Measurements from ENCODE around the gene FMN2. TPM values are rescaled to one million over a fixed set of nuclear protein-coding genes. Genes with fewer than 3 reads are reported as not detected.

Gene FMN2
- total RNA-seq, 1 donor from 2014 or later, result under 0.01 TPM

DNA sequence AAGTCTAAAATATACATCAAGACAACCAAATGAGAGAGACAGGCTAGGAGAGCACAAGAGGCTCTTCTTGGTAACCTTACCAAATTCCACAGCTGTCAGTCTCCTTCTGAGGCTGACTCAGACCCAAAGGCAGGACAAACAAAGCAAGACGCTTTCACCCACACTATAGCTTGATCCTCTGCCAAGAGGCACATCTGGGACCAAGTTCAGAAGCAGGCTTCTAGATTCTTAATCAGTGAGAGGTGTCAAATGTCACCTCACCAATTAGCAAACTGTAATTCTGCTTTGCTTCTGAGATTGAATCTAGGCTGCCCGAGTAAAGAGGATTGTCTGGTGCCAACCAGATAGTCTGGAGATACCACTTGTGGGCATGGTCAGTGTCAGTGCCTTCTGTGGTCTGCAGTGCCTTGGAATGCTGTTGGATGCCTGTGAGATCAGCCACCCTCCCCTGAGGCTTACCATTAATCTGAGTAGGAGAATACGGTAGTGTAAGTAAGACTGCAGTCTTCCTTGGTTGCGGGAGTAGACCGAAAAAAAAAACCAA lies 151.0 kb downstream of the FMN2 start:
- FAIRE-seq (no peak), DNase-seq (ENCODE audit: low read depth) (peak; percentile 47)
- Histone ChIP-seq H3K4me3 (ENCODE audit: low read depth, low read length) (no peak overlapping the region), H3K27me3 (ENCODE audit: control insufficient read depth, insufficient read depth, low read length) (no peaks in the 10 kb centered on the region), H3K36me3 (ENCODE audit: control insufficient read depth, insufficient read depth, low read length) (no peaks in the 10 kb centered on the region)
- TF ChIP-seq, protein P1, sequence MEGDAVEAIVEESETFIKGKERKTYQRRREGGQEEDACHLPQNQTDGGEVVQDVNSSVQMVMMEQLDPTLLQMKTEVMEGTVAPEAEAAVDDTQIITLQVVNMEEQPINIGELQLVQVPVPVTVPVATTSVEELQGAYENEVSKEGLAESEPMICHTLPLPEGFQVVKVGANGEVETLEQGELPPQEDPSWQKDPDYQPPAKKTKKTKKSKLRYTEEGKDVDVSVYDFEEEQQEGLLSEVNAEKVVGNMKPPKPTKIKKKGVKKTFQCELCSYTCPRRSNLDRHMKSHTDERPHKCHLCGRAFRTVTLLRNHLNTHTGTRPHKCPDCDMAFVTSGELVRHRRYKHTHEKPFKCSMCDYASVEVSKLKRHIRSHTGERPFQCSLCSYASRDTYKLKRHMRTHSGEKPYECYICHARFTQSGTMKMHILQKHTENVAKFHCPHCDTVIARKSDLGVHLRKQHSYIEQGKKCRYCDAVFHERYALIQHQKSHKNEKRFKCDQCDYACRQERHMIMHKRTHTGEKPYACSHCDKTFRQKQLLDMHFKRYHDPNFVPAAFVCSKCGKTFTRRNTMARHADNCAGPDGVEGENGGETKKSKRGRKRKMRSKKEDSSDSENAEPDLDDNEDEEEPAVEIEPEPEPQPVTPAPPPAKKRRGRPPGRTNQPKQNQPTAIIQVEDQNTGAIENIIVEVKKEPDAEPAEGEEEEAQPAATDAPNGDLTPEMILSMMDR (IDR thresholded peaks at IDR 0.05; ENCODE audit: insufficient read depth, low read length, severe bottlenecking), result no peak

DNA sequence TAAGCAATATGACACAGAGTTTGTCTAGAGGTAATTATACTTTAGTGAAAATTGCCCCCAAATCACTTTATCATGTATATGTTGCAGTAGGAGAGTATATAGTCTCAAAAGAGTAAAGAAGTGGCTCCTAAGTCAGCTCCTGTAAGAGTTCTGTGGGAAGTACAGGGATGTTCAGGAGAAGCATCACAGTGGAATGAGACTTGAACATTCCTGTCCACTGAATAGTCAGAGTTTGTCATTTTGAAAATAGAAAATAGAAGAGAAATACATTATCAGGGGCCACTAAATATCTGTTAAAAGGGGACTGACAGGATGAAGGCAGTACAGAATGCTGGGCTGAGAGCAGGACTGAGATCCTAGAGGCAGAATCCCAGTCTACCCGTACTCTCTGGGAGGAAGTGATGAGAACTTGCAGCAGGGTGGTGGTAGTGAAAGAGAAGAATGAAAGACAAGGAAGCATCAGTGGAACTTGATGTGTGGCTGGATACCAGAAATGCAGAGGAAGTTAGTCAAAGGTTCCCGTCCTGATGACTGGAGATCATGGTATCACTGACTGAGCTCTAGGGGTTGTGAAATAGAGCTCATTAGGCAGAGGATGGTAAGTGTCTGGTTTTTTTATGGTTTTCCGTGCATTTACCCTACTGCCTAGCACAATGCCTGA lies 153.4 kb downstream of the FMN2 start:
- Histone ChIP-seq H3K36me3 (ENCODE audit: control insufficient read depth, insufficient read depth, low read length) (no peaks in the 10 kb centered on the region), H3K27me3 (ENCODE audit: control insufficient read depth, insufficient read depth, low read length) (no peaks in the 10 kb centered on the region), H3K4me3 (ENCODE audit: low read depth, low read length) (no peak overlapping the region)
- TF ChIP-seq, protein P1 (IDR thresholded peaks at IDR 0.05; ENCODE audit: insufficient read depth, low read length, severe bottlenecking), result no peak
- FAIRE-seq, result peak; percentile 64
- peak; percentile 26 for DNase-seq (ENCODE audit: low read depth)

DNA sequence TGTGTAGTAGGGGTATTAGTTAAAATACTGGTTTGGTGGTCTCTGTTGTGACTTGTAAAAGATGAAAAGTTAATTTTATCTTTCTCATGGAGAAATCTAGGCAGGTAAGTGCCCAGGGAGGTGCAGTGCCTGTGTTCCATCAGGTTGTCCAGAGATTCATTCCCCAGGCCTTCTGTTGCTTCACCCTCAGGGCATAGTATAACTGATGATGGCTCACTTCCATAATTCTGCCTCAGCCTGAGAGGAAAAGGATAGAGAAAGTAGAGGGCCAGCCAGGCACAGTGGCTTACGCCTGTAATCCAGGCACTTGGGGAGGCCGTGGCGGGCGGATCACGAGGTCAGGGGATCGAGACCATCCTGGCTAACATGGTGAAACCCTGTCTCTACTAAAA lies 153.9 kb downstream of the FMN2 start:
- FAIRE-seq, result no peak
- no peak for DNase-seq (ENCODE audit: low read depth)

DNA sequence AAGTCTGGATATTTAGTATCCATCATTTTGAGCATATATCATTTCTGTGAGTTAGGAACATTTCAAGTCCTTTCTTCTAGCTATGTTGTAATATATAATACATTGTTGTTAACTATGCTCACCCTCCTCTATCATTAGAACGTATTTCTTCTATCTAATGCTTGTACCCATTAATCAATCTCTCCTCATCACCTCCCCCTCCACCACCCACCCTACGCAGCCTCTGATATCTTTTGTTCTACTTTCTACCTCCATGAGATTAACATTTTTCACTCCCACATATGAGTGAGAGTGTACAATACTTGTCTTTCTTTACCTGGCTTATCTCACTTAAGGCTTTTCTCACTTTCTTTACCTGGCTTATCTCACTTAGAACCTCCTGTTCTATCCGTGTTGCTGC lies 156.2 kb downstream of the FMN2 start:
- H3K36me3 ChIP-seq (ENCODE audit: control insufficient read depth, insufficient read depth, low read length), result no peaks in the 10 kb centered on the region
- H3K27me3 ChIP-seq (ENCODE audit: control insufficient read depth, insufficient read depth, low read length), result no peaks in the 10 kb centered on the region
- no peak overlapping the region for H3K4me3 ChIP-seq (ENCODE audit: low read depth, low read length)
- FAIRE-seq, result no peak
- DNase-seq (ENCODE audit: low read depth), result no peak
- TF ChIP-seq, protein P1 (IDR thresholded peaks at IDR 0.05; ENCODE audit: insufficient read depth, low read length, severe bottlenecking), result no peak

More for the DNA sequence above, 153.9 kb downstream of the FMN2 start:
- H3K36me3 ChIP-seq (ENCODE audit: control insufficient read depth, insufficient read depth, low read length), result no peaks in the 10 kb centered on the region
- no peaks in the 10 kb centered on the region for H3K27me3 ChIP-seq (ENCODE audit: control insufficient read depth, insufficient read depth, low read length)
- H3K4me3 ChIP-seq (ENCODE audit: low read depth, low read length), result no peak overlapping the region
- TF ChIP-seq, protein P1 (IDR thresholded peaks at IDR 0.05; ENCODE audit: insufficient read depth, low read length, severe bottlenecking), result no peak

DNA sequence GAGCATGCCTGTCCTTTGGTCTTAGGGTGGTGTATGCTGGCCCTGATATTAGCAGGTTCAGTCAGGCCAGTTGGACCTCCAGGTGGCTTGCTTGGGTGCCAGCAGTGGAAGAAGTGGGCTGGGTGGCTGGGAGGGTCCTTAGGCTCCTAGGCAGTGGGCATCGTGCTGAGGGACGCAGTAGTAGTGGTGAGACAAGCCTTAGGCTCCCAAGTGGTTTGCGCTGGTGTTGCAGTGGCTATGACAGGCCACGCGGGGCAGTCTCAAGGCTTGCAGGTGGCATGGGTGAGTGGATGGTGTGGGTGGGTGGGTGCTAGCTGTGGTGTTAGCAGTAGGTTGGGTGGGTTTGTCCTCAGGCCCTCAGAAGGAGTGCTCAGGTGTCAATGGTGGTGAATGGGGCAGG lies 162.3 kb downstream of the FMN2 start:
- TF ChIP-seq, protein P1 (IDR thresholded peaks at IDR 0.05; ENCODE audit: insufficient read depth, low read length, severe bottlenecking), result no peak
- Histone ChIP-seq H3K36me3 (ENCODE audit: control insufficient read depth, insufficient read depth, low read length) (no peaks in the 10 kb centered on the region), H3K4me3 (ENCODE audit: low read depth, low read length) (no peak overlapping the region), H3K27me3 (ENCODE audit: control insufficient read depth, insufficient read depth, low read length) (no peaks in the 10 kb centered on the region)
- no peak for FAIRE-seq
- DNase-seq (ENCODE audit: low read depth), result no peak

All from bronchial epithelial cell (primary cell).